Iris pigment epithelial cell (primary cell): ENCODE measurements around the gene SLC39A5.
"Not testable (repeated sequence)": the region's sequence is repeated elsewhere in the genome, so short reads cannot be mapped to it uniquely, and the experiment has no call there.

Experiments used
- DNase-seq: peaks from one replicate; pipeline ENCODE4 v3.0.0-alpha.2; 2011; ENCODE audit warnings: low read depth

SLC39A5 gene

DNA sequence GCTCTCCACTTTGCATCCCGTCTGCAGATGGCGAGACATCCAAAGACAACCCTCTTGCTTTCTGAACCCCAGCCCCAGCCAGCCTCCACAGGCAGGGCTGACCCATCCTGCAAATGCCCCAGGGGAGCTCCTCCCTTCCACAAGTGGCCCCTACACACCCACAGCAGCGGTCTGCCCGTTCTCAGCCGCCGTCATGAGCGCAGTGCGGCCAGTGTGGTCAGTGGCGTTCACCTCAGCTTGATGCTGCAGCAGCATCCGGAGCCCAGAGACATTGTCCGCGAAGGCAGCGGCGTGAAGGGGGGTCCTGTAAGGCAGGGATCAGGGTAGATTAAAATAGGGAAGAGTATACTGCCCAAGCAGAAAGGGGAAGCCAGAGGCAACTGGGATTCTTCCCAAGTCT lies 14.6 kb downstream of the SLC39A5 start:
- DNase-seq, result no peak

DNA sequence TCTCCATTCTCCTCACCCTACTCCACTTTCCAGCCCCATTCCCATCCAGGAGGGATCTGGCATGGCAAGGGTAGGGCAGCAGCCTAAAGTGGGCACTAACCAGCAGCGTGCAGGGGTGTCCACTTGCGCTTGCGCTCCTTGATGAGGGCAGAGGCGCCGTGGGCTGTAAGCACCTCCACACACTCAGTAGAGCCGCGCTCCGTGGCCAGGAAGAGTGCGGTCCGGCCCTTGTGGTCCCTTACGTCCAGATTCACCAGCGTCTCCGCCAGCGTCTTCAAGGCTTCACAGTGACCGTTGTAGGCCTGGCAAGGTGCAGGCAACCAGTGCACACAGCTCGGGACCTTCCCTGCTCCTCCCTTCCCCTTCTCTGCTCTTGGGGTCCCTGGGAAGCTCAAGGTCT lies 18.1 kb downstream of the SLC39A5 start:
- no peak for DNase-seq

DNA sequence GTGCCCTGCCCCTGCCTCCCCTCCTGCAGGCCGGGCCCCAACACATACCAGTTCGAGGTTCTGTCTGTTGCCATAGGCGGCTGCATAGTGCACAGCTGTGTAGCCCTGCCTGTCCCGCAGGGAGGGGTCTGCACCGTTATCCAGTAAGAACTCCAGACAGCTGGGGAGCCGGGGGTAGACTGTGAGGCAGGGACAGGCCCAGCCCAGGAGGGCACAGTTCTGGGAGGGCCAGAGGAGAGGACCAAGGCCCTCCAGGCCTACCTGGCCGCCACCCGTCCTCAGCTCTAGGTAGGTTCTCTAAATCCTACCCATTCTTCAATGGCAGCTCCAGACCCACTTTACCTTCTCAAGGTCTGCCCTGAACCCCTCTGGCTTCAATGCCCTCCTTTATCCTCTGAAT lies 18.9 kb downstream of the SLC39A5 start:
- no peak for DNase-seq

DNA sequence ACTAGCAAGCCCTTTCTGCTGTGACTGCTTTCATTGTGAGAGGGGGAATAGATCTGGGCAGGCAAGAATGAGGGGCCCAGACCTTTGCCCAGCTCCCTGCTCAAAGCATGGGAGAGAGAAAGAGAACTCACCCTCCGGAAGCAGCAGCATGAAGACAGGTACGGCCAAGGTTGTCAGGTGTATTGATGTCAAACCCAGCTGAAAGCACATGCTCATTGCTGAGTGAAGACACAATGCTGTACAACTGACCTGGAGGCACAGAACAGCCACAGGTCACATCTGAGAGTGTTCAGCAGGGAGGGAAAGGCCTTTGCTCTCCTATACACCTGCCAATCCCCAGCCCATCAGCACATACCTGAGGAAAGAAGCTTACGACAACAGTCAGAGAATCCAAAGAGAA lies 22.8 kb downstream of the SLC39A5 start:
- DNase-seq, result no peak

DNA sequence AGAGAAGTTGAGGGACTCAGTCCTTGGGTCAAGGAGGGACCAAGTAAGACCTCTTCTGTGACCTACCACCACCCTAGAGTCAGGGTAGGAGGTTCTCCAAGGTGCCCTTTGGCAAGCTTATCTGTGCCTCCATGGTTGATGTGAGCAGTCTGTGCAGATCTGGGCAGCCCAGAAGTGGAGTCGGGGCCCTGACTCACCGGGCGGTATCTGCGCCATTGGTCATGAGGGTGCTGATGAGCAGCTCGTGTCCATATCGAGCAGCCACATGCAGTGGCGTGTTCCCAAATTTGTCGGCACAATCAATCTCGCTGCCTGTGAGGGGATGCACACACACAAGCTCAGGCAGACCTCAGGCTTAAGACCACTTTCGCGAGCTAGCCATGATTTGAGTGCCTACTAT lies 23.2 kb downstream of the SLC39A5 start:
- DNase-seq, result no peak

DNA sequence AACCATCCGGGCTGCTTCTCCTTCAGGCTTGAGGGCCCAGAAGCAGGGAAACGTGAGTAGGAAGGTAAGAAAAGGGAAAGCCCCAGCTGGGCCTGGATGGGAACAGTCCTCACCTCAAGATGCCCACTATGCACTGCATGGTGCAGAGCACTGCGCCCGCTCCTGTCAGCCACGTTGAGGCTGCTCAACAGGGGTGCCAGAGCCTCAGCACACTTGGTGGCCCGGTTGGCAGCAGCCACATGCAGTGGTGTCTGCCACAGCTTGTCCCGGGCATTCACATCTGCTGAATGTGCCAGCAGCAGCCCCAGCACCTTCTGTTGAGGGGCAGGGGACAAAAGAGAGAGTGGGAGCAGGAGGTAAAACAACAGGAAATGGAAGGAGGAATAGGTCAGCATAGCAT lies 25.8 kb downstream of the SLC39A5 start:
- no peak for DNase-seq

DNA sequence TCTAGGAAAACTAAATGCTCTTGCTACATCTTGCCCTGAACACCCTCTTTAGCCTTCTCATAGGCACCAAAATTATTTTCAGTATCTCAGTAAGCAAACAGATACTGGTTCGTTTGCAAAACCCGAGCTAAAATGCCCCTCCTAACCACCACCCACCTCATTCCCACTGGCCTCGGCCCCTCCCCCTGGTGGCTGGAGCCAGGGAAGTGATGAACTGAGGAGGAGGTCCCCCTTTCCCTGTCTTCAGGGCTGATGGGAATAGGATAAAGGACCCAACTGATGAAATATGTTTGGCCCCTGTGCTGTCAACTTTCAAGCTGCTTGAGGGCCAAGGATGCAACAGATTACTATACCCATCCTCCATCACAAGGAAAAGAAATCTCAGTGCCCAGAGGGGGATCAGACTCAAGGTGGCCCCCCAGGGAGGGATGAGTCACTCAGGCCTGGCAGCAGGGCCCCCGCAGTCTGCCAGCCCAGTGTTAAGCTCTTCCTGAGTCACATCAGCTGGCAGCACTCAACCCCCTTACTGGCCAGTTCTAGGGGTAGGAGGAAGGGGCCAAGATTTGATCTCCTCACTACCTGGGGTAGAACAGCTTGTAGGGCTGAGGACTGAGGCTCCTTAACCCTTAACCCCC lies 26.6 kb downstream of the SLC39A5 start:
- peak; percentile 28 for DNase-seq

DNA sequence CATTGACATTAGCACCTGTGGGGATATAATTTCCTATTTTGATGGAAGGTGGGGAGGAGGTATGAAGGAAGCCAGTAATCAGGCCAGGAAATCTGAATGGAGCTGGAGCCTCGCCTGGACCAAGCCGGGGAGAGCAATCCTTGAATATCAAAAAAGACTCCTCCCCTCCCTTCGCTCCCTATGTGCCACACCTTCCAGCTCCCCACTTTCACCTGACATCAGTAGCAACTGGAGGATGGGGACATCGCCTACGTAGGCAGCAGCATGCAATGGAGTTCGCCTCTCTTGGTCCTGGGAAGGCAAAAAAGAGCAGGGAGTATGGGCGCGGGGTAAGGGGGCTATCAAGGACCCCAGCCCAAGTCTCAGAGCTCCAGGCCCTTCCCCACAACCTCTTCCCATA lies 27.2 kb downstream of the SLC39A5 start:
- DNase-seq, result no peak

DNA sequence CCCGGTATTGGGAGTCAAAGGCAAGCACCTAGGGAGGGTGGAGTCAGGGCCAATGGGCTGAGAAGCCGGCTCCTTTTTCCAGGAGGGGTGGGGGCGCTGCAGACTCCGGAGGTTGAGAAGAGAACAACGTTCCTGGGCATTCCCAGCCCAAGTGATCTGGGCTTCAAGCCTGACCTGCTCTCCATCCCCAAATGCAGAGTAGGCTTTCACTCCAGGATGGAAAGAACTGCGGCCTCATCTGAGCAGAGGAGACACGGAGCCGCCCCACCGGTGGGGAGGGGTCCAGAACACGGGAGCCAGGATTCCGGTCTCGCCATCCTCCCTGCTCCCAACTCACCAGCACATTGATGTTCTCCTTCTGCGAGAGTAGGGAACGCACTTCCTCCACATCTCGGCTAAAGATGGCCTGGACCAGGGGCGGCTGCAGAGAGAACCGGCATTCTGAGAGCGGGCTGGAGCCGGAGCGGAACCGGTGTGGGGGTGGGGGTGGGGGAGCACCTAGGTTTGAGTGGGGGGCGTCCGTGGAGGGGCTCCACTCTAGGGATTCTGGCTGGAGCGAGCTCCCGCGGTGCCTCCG lies 27.7 kb downstream of the SLC39A5 start:
- peak; percentile 32 for DNase-seq

DNA sequence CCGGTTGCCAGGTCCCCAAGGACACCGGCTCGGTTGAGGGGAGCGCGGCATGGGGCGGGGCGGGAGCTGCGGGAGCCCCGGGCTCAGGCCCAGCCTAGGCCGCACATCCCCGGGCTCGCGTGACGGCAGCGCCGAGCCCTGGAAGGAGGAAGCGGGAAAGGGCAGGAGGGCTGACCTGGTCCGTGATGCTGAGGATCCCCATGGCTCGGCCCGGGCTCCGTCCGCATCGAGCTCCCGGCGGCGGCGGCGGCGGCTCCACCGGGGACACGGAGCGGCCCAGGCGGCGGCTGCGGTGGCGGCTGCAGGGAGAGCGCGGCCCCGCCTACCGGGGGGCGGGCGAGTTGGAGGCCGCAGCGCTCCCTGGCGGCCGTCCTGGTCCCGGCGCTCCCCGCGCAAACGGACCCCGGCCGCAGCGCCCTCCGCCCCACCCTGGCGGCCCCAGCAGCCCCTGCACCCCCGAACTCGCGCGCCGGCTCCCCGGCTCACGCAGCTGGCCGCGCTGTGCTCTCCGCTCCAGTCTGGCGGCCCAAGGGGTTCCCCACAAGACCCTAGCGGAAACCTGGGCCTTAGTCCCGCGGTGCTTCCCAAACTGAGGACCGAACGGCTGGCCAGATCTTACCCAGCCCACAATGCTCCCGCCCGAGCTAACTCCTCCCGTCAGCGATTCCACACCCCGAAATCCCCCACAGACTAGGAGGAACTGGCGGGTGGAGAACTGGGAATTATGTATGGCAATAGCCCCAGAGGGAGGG lies 28.4 kb downstream of the SLC39A5 start, which contains the start of gene ANKRD52:
TSS of gene ANKRD52 (minus strand) at position 317 of the 752 bp plus-strand sequence. CDS start at position 202, 115 bp downstream.
- peak; percentile 67 for DNase-seq

DNA sequence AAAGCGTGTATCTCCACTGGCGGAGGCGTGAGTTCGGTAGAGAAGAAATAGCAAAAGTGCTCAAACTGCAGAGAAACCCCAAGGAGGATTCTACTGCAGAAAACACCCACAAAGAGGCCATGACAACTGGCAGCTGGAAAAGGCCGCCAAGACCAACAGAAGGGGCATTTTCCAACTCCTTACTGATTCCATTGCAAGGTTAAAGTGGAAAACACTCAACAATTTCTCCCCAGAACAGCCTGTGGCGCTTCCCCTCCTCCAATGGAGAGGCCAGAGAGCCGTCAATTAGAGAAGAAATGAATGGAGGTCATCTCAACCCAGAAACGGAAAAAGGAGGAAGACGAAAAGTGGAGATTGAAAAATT lies 29.0 kb downstream of the SLC39A5 start:
- no peak for DNase-seq

DNA sequence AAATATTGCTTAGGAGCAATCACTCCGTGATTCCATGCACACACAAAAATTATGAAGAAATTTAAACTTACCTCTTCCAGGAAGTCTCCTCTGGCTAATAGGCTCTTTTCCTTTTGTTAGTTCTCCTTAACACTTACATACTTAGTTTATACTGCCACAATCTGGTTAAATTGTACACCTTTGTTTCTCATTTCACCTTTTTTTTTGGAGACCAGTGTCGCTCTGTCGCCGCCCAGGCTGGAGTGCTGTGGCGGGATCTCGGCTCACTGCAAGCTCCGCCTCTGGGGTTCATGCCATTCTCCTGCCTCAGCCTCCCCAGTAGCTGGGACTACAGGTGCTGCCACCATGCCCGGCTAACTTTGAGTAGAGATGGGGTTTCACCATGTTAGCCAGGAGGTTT lies 30.5 kb downstream of the SLC39A5 start:
- DNase-seq, result no peak

DNA sequence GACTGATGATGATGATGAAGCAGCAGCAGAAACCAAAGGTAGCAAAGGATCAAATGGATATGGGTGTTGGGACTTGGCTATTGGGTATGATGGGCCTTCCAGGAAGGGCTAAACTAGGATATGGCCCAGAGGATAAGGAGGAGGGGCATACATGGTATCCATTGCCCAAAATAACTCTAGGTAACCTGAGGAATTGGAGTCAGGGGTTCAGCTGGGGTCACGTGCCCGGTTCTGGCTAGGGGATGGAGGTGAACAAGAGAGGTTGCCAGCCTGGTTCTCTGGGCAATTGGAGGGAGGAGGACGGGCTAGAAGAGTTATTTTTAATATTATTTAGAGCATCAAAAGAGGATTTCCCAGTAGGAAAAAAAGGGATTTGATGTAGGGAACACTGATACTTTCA lies 31.1 kb downstream of the SLC39A5 start:
- no peak for DNase-seq

DNA sequence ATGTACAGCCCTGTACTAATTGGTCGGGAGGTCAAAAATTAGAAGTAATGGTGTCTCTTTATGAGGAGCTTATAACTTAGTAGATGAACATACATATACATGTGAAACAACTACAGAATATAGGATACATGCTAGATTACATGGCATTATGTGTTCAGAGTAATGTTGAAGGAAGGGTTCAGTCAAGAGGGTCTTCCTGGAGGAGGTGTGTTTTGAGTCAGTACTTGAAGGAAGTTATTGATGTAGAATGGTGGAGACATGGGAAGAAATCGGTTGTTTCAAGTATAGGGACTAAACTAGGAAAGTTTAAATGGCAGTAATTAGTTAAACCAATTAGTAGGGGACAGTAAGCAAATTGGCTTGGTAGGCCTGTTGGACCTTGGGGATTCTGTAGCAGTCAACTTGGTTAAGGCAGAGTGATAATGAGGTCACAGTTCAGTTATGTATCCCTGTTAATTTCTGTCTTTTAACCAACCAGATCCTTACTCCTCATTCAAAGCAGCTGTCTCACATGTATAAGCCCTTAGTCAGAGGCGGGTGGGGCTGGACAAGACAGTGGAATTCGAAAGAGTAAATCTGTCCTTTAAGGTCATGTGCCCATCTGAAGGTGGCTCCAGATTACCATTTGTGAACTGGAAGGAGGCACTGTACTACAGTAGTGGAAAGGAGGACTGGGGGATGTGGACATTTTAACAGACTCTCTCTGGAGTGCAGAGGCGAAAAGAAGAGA lies 31.8 kb downstream of the SLC39A5 start:
- DNase-seq, result peak; percentile 81

DNA sequence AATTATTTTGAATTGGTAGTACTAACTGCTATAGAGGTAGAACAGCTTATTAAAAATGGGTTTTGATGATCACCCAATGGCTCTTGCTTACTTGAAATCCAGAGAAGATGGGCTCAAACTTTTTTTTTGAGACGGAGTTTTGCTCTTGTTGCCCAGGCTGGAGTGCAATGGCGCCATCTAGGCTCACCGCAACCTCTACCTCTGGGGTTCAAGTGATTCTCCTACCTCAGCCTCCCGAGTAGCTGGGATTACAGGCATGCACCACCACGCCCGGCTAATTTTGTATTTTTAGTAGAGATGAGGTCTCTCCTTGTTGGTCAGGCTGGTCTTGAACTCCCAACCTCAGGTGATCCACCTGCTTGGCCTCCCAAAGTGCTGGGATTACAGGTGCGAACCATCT lies 33.1 kb downstream of the SLC39A5 start:
- not testable (repeated sequence) for DNase-seq

DNA sequence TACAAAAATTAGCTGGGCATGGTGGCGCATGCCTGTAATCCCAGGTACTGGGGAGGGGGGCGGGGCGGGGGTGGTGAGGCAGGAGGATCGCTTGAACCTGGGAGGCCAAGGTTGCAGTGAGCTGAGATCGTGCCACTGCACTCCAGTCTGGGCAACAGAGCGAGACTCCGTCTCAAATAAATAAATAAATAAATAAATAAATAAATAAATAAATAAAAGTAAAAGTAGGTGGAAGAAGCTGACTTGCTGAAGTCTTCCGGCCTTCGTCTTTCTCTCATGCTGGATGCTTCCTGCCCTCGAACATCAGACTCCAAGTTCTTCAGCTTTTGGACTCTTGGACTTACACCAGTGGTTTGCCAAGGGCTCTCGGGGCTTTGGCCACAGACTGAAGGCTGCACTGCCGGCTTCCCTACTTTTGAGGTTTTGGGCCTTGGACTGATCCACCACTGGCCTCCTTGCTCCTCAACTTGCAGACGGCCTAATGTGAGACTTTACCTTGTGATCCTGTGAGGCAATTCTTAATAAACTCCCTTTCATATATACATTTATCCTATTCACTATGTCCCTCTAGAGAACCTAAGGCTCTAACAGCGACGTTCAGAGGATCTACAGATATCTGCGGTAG lies 36.3 kb downstream of the SLC39A5 start:
- DNase-seq, result not testable (repeated sequence)

DNA sequence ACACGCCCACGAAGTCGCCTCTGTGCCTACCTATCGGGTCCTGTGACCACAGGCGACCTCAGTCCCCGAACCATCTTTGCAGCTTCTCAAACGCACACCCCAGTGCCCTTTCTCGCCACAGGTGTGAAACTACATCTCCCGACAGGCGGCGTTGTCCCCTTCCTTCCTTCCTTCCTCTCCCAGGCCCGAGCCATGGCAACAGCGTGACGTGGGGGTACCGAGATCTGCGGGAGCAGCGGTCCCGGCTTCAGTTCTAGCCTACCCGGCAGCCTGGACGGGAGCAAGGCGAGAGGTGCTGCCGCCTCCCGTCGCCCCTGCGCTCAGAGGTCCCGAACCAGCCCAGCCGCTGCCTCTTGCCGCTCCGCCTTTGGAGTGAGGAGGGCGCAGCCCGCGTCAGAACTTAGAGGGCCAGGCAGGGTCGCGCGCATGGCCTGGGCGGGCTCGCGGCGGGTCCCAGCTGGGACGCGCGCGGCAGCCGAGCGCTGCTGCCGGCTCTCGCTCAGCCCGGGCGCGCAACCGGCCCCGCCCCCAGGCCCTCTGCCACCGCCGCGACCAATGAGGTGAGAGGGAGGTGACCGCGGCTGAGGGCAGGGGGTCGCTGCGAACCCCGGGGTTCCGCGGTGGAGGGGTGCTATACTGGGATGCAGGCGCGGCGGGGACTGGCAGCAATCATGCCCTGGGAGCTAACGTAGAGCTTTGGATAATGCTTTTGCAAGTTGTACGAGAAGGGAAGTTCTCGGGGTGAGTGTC lies 37.0 kb downstream of the SLC39A5 start, which contains the start of gene COQ10A:
TSS of gene COQ10A (plus strand) at position 250 of the 750 bp plus-strand sequence. CDS start at position 427, 177 bp downstream.
- DNase-seq, result peak; percentile 88

DNA sequence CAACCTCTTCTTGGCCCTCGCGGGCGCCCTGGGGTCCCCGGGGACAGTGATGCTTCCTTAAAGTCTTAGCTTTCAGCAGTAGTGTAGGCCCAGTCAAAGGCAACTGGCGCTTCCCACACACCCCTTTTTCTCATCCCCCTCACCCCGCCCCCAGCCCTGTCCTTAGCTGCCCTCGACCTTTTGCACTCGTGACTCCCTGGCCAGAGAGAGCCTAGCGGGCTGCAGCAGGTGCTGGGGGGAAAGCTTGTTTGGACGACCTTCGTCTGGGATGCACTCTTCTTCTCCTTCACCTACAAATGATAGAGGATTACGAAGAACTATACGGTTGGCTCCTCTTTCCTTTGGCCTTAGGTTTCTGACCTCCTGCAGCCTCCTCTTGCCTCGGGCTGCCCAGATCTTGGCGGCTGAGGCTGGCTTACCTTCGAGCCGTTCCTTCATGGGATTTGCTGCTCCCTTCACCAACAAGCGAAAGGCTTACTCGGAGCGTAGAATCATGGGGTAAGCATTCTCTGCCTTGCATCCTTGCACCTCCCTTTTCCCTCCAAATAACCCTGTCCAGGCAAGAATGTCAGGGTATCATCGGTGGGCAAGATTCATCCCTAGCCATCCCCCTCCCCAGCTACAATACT lies 37.7 kb downstream of the SLC39A5 start:
- DNase-seq, result no peak

DNA sequence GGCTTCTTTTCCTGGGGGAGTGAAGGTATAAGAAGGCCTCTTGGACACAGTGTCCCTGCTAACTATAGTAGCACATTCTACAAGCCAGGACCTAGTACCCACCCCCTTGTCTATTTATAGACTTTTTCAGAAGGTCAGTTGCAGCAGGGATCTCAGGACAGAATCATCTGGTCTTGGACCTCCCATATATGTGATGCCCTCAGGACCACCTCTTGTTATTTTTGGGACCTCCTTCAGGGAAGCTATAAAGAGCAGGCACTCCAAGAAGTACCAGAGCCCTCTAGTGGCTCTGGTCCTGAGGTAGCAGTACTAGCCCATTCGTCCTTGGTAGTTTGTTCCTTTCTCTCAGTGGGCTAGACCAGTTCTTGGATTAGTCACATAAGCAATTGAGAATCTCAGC lies 41.2 kb downstream of the SLC39A5 start:
- peak; percentile 52 for DNase-seq

DNA sequence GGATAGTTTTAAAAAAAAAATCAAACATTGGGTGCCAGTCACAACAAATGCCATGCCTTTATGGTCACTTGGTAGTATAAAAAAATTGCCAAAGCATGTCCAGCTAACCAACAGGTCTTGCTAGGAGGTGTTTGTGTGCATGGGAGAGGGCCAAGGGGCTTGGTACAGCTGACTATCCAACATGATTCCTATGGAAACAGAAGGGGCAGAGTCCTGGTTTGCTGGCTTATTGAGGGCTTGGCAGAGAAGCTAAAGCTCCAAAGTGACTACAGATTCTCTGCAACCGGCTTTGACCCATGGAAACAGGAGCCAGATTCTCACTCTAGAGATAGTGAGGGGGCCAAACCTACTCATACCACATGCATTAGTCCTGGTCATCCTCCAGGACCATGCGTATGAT lies 42.6 kb downstream of the SLC39A5 start:
- not testable (repeated sequence) for DNase-seq

DNA sequence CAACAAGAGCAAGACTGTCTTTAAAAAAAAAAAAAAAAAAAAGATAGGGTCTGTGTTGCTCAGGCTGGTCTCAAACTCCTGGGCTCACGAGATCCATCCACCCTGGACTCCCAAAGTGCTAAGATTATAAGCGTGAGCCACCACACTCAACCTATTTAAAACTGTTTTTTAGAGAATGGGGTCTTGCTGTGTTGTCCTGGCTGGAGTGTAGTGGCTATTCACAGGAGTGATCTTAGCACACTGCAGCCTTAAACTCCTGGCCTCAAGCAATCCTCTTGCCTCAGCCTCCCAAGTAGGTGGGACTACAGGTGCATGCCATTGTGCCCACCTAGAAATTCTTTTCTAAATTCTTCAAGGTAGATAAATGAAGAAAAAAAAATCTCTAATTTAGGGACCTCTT lies 44.4 kb downstream of the SLC39A5 start:
- no peak for DNase-seq
